Measurements from ENCODE around the gene CCDC70.

DNA sequence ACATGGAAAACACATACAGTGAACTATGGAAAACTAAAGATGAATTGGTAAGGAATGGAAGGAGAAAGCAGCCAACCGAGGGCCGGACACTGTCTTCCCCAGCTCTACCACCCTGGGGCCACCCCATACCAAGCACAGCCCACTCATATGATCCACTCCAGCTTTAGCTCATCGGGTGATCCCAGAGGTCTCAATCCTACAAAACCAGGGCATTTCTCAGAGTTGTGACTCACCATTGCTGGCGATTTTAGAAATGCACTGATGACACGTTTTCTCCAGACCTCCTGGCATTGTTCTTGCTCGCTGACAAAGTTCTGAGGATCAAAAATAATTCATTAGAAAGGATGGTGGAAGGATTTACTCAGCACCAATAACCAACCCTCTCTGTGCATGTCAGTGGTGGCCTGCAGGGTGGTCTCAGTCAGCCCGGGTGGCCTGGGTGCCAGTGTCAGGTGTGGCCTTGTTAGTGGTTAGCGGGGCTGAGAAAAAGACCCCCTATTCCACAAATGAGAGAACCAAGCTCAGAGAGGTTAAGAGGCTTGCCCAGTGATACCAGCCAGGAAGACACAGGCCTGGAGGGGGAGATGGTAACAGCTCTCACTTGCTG is 23.4 kb upstream of the CCDC70 start:
- no peak for TF ChIP-seq POLR2AphosphoS5 (IDR thresholded peaks at IDR 0.05)
- no peak for TF ChIP-seq RAD21 (conservative IDR thresholded peaks at IDR 0.05)

All from neural cell (in vitro differentiated cells).